ENCODE results near the gene SSNA1. TPM values are rescaled to one million over a fixed set of nuclear protein-coding genes. Genes with fewer than 3 reads are reported as not detected.

Gene SSNA1
- total RNA-seq, 5 donors from 2014 or later (not counting 1 experiment from before 2014, with no cell fraction given), result 37.0 to 71.6 (median 64.0) TPM

DNA sequence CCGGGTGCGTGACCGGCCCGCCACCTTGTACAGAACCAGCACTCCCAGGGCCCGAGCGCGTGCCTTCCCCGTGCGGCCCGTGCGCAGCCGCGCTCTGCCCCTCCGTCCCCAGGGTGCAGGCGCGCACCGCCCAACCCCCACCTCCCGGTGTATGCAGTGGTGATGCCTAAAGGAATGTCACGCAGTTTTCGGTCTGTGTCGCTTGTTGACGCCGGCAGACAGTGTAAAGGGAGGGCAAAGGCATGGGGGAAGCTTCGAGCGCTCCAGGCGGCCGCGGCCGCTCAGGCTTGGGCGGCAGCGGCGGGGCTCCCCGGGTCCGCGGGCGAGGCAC is 19.9 kb upstream of the SSNA1 start:
- Mint-ChIP-seq H3K9me3 (no peaks in the 10 kb centered on the region), H3K27ac (no peak overlapping the region), H3K36me3 (no peaks in the 10 kb centered on the region), H3K4me1 (peaks cover 0 to 6% (median under 1%) of the 10 kb centered on the region in 3 donors), H3K4me3 (peak overlapping the region in 2 of 3 donors; percentile 53 to 55), H3K27me3 (peaks cover 10 to 46% of the 10 kb centered on the region in 2 donors)
- Histone ChIP-seq H3K27me3 (replicated peaks in 1 of 2; ENCODE audit: control insufficient read depth in 2 of 2, extremely low read depth in 1 of 2, insufficient read depth in 2 of 2, low read length in 1 of 2) (peaks cover 7 to 94% of the 10 kb centered on the region in 2 experiments), H3K9me3 (no peaks in the 10 kb centered on the region), H3K36me3 (ENCODE audit: control insufficient read depth in 2 of 2, extremely low read depth in 1 of 2, insufficient read depth in 1 of 2, low read length in 1 of 2) (no peaks in the 10 kb centered on the region), H3K4me1 (ENCODE audit: control insufficient read depth in 1 of 2, extremely low read depth in 1 of 2, insufficient read depth in 2 of 2, low read length in 2 of 2) (peaks cover 0 to 10% of the 10 kb centered on the region in 2 experiments), H3K4me3 (ENCODE audit: control insufficient read depth in 1 of 2, extremely low read depth in 1 of 2, low read length in 1 of 2) (peak overlapping the region in 1 of 2 donors; percentile 35), H3K27ac (ENCODE audit: low read length) (no peak overlapping the region)
- no peak for DNase-seq
- peak in 3 of 4 experiments; percentile 29 to 38 (median 30) for ATAC-seq (replicated peaks in 1 of 4)
- ChIA-PET POLR2A (interaction anchor here in 1 of 2 donors (0.5 kb wide), 1 partner anchor 55 kb away, joined by 10 read pairs; no protein-coding TSS in a partner anchor), CTCF (no interaction called here)
- 1% methylated on average over 26 of the region's 36 CpGs for WGBS (ENCODE audit: insufficient coverage)

DNA sequence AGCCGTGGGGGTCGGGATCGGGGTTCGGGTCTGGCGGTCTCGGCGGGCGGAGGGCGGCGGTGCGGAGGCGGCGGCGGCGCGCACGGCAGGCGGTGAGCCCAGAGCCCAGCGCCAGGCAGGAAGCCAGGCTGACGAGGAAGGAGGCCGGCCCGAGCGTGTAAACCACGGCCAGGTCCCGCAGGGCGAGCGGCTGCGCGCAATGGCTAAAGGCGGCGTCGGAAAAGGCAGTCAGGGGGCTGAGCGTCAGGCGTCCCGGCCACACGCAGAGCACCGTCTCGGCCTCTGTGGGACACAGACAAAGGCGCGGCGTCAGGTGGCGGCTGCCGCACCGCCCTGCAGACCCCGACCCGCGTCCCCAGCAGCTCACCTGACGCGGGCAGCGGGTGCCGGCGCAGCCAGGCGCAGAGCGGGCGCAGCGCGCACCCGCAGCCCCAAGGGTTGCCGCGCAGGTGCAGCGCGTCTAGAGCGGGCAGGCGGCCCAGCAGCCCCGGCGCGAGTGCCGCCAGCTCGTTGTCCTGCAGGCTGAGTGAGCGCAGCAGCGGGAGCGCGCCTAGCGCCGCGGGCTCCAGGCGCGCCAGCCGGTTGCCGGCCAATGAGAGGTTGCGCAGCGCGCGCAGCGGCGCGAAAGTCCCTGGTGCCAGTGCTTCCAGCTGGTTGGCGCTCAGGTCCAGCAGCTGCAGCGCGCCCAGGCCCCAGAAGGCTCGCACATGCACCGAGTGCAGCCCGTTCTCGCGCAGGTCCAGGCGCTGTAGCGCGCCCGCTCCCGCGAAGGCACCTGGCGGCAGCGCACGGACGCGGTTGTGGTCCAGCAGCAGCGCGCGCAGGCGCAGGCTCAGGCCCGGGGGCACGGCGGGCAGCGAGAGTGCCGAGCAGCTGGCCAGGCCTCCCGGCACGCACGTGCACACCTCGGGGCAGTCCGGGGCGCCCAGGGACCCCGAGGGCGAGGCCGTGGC is 19.3 kb upstream of the SSNA1 start:
- ChIA-PET POLR2A (interaction anchor here in 1 of 2 donors (0.5 kb wide), 1 partner anchor 54 kb away, joined by 10 read pairs; no protein-coding TSS in a partner anchor), CTCF (no interaction called here)
- Mint-ChIP-seq H3K27me3 (peaks cover 9 to 43% of the 10 kb centered on the region in 2 donors), H3K36me3 (no peaks in the 10 kb centered on the region), H3K4me1 (peaks cover 0 to 6% (median 0%) of the 10 kb centered on the region in 3 donors), H3K4me3 (peak overlapping the region in 2 of 3 donors; percentile 45 to 55), H3K27ac (no peak overlapping the region), H3K9me3 (no peaks in the 10 kb centered on the region)
- 1% methylated on average over 124 of the region's 124 CpGs for WGBS (ENCODE audit: insufficient coverage)
- DNase-seq, result peak in 2 of 35 experiments; percentile 15 to 17
- Histone ChIP-seq H3K4me1 (ENCODE audit: control insufficient read depth in 1 of 2, extremely low read depth in 1 of 2, insufficient read depth in 2 of 2, low read length in 2 of 2) (peaks cover 0 to 15% of the 10 kb centered on the region in 2 experiments), H3K27me3 (replicated peaks in 1 of 2; ENCODE audit: control insufficient read depth in 2 of 2, extremely low read depth in 1 of 2, insufficient read depth in 2 of 2, low read length in 1 of 2) (peaks cover 6 to 94% of the 10 kb centered on the region in 2 experiments), H3K36me3 (ENCODE audit: control insufficient read depth in 2 of 2, extremely low read depth in 1 of 2, insufficient read depth in 1 of 2, low read length in 1 of 2) (no peaks in the 10 kb centered on the region), H3K27ac (ENCODE audit: low read length) (no peak overlapping the region), H3K4me3 (ENCODE audit: control insufficient read depth in 1 of 2, extremely low read depth in 1 of 2, low read length in 1 of 2) (peak overlapping the region in 1 of 2 donors; percentile 38), H3K9me3 (no peaks in the 10 kb centered on the region)
- peak in 3 of 4 experiments; percentile 34 to 64 (median 51) for ATAC-seq (replicated peaks in 1 of 4)

DNA sequence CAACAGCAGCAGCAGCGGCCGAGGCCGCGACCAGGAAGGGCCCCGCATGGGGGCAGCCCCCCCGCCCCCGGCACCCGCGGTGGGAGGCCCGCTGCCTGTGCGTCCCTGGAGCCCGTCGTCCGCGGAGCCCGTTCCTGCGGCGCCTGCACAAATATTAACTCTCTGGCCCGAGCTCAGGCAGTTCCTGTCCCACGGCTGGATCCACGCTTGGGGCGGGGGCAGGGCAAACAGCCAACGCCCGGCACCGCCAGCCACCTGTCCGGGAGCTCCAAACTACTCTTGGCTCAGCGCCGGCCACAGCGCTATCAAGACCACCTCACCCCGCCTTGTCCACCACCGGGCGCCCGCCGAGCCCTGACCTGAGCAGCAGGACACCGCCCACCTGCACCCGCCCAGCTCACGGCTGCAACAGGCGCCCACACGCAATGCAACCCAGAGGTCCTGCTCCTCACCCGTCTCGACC is 18.5 kb upstream of the SSNA1 start, which contains the start of gene LRRC26:
LRRC26 (minus strand) TSS at position 156 of the 463 bp plus-strand sequence; CDS start at position 48, 108 bp downstream.
- H3K36me3 Mint-ChIP-seq, result no peaks in the 10 kb centered on the region
- no peak within 1 kb of the TSS for H3K27ac ChIP-seq (ENCODE audit: low read length)
- H3K27ac Mint-ChIP-seq, result no peak within 1 kb of the TSS
- no peak for ATAC-seq (replicated peaks in 1 of 4)
- H3K27me3 Mint-ChIP-seq, result peaks cover 9 to 36% of the 10 kb centered on the region in 2 donors
- ChIA-PET CTCF (interaction anchor here in 1 of 2 donors (0.5 kb wide), 1 partner anchor 35 kb away, joined by 5 read pairs; no protein-coding TSS in a partner anchor), POLR2A (interaction anchor here in 1 of 2 donors (0.6 kb wide), 1 partner anchor 36 kb away, joined by 4 read pairs; no protein-coding TSS in a partner anchor)
- WGBS (ENCODE audit: insufficient coverage), result 26% methylated on average over 41 of the region's 41 CpGs
- no peaks in the 10 kb centered on the region for H3K36me3 ChIP-seq (ENCODE audit: control insufficient read depth in 2 of 2, extremely low read depth in 1 of 2, insufficient read depth in 1 of 2, low read length in 1 of 2)
- H3K27me3 ChIP-seq (replicated peaks in 1 of 2; ENCODE audit: control insufficient read depth in 2 of 2, extremely low read depth in 1 of 2, insufficient read depth in 2 of 2, low read length in 1 of 2), result peaks cover 3 to 89% of the 10 kb centered on the region in 2 experiments
- no peak for DNase-seq
- peaks cover 0 to 6% (median 0%) of the 10 kb centered on the region in 3 donors for H3K4me1 Mint-ChIP-seq
- H3K4me1 ChIP-seq (ENCODE audit: control insufficient read depth in 1 of 2, extremely low read depth in 1 of 2, insufficient read depth in 2 of 2, low read length in 2 of 2), result peaks cover 0 to 21% of the 10 kb centered on the region in 2 experiments
- no peaks in the 10 kb centered on the region for H3K9me3 Mint-ChIP-seq
- no peaks in the 10 kb centered on the region for H3K9me3 ChIP-seq
- peak within 1 kb of the TSS in 2 of 3 donors; percentile 45 to 55 for H3K4me3 Mint-ChIP-seq
- peak within 1 kb of the TSS in 1 of 2 donors; percentile 38 for H3K4me3 ChIP-seq (ENCODE audit: control insufficient read depth in 1 of 2, extremely low read depth in 1 of 2, low read length in 1 of 2)

DNA sequence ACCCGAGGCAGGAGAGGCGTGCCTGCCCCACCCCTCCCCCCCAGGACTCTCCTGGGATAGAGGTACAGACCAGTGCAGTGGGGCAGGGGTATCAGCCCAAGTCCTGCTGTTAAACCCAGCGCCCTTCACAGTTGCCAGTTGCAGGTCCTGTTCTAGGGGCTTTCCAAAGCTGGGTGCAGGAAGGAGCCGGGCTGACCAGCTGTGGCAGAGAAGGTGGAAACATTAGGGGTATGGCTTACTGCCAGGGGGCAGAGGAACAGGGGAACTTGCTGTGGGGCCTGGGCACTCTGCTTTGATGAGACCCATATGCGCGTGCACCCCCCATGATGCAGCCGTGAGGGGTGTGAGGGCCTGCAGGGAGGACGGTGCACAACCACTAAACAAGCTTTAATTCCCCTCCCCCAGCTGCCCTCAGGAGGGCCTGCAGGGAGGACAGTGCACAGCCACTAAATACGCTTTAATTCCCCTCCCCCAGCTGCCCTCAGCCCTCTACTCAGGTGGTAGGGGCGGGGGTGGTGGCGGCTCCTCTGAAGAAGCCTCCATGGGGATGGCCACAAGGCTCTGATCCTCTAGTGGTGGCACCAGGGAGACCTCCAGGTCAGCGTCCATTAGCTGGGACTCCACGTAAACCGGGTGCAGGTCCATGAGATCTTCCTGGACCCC is 17.9 kb upstream of the SSNA1 start:
- DNase-seq, result no peak
- POLR2A ChIA-PET, result interaction anchor here in 1 of 2 donors (0.5 to 0.6 kb wide), 2 partner anchors 20 to 37 kb away, joined by 4 to 15 read pairs; no protein-coding TSS in a partner anchor
- CTCF ChIA-PET, result interaction anchor here in 1 of 2 donors (0.5 kb wide), 1 partner anchor 36 kb away, joined by 5 read pairs; no protein-coding TSS in a partner anchor

DNA sequence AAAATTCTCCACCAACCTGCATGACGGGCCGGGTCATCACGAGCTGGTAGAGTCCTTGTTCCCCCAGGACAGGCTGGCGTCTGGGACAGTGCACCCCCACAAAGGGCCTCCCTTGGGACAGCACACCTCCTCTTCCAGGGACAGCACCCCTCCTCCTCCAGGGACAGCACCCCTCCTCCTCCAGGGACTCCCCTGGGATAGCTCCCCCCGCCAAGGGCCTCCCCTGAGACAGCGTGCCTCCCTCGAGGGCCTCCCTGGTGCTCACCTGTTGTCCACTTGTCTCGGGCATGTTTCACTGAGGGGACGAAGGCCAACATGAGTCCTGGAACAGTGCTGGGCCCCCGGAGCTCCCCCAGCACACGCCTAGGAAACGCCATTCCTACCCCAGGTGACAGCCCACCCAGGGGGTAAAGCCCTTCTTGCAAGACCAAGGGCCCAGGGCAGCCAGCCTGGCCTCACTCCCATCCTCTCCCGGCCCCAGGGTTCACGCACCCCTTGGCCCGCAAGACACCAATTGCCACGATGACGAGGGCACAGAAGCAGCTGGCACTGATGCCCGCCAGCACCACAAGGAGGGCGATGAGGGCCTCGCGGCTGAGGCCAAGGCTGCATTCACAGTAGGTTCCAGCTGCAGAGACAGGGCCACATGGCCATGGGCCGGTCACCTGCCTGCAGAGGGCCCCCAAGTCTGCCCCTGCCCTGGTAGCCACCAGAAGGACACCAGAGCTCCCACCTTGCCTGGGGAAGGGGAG is 17.2 kb upstream of the SSNA1 start:
- ChIA-PET CTCF (no interaction called here), POLR2A (interaction anchor here (0.5 to 0.6 kb wide), 2 partner anchors 21 to 36 kb away, joined by 3 to 15 read pairs; no protein-coding TSS in a partner anchor)
- H3K4me1 Mint-ChIP-seq, result peaks cover 0 to 6% (median 0%) of the 10 kb centered on the region in 3 donors
- no peak overlapping the region for H3K27ac ChIP-seq (ENCODE audit: low read length)
- ATAC-seq (replicated peaks in 1 of 4), result no peak
- peaks cover 3 to 75% of the 10 kb centered on the region in 2 experiments for H3K27me3 ChIP-seq (replicated peaks in 1 of 2; ENCODE audit: control insufficient read depth in 2 of 2, extremely low read depth in 1 of 2, insufficient read depth in 2 of 2, low read length in 1 of 2)
- H3K4me1 ChIP-seq (ENCODE audit: control insufficient read depth in 1 of 2, extremely low read depth in 1 of 2, insufficient read depth in 2 of 2, low read length in 2 of 2), result peaks cover 0 to 28% of the 10 kb centered on the region in 2 experiments
- WGBS (ENCODE audit: insufficient coverage), result 81% methylated on average over 21 of the region's 22 CpGs
- no peak overlapping the region for H3K4me3 ChIP-seq (ENCODE audit: control insufficient read depth in 1 of 2, extremely low read depth in 1 of 2, low read length in 1 of 2)
- H3K27ac Mint-ChIP-seq, result no peak overlapping the region
- H3K36me3 ChIP-seq (ENCODE audit: control insufficient read depth in 2 of 2, extremely low read depth in 1 of 2, insufficient read depth in 1 of 2, low read length in 1 of 2), result no peaks in the 10 kb centered on the region
- peaks cover 9 to 25% of the 10 kb centered on the region in 2 donors for H3K27me3 Mint-ChIP-seq
- no peaks in the 10 kb centered on the region for H3K9me3 ChIP-seq
- H3K9me3 Mint-ChIP-seq, result no peaks in the 10 kb centered on the region
- no peak for DNase-seq
- H3K36me3 Mint-ChIP-seq, result no peaks in the 10 kb centered on the region
- H3K4me3 Mint-ChIP-seq, result no peak overlapping the region

More for the DNA sequence above, 17.9 kb upstream of the SSNA1 start:
- Histone ChIP-seq H3K4me1 (ENCODE audit: control insufficient read depth in 1 of 2, extremely low read depth in 1 of 2, insufficient read depth in 2 of 2, low read length in 2 of 2) (peaks cover 0 to 28% of the 10 kb centered on the region in 2 experiments), H3K27me3 (replicated peaks in 1 of 2; ENCODE audit: control insufficient read depth in 2 of 2, extremely low read depth in 1 of 2, insufficient read depth in 2 of 2, low read length in 1 of 2) (peaks cover 3 to 82% of the 10 kb centered on the region in 2 experiments), H3K27ac (ENCODE audit: low read length) (no peak overlapping the region), H3K4me3 (ENCODE audit: control insufficient read depth in 1 of 2, extremely low read depth in 1 of 2, low read length in 1 of 2) (no peak overlapping the region), H3K9me3 (no peaks in the 10 kb centered on the region), H3K36me3 (ENCODE audit: control insufficient read depth in 2 of 2, extremely low read depth in 1 of 2, insufficient read depth in 1 of 2, low read length in 1 of 2) (no peaks in the 10 kb centered on the region)
- Mint-ChIP-seq H3K27me3 (peaks cover 9 to 29% of the 10 kb centered on the region in 2 donors), H3K9me3 (no peaks in the 10 kb centered on the region), H3K27ac (no peak overlapping the region), H3K4me1 (peaks cover 0 to 6% (median 0%) of the 10 kb centered on the region in 3 donors), H3K4me3 (peak overlapping the region in 1 of 3 donors; percentile 53), H3K36me3 (no peaks in the 10 kb centered on the region)
- 69% methylated on average over 4 of the region's 14 CpGs for WGBS (ENCODE audit: insufficient coverage)
- ATAC-seq (replicated peaks in 1 of 4), result no peak
